GM12878 (cell line): ENCODE results near the gene IRF6.

ENCODE experiments used
- CTCF ChIP-seq, 3 experiments: IDR thresholded peaks in 2 of 3; conservative IDR thresholded peaks in 1 of 3; 2 replicates each; pipeline ENCODE4 v1.5.1; 2011; ENCODE audit warnings: low read depth in 3 of 3, low read length in 3 of 3, mild to moderate bottlenecking in 3 of 3, control low read depth in 2 of 3, moderate library complexity in 2 of 3, inconsistent platforms in 1 of 3, mixed read lengths in 1 of 3; ENCODE audit not compliant: control insufficient read depth in 2 of 3, insufficient read depth in 1 of 3; ENCODE audit errors: extremely low read depth in 1 of 3
- EP300 ChIP-seq, 2 experiments: fragments of 150-350 bp in 1 of 2; IDR thresholded peaks; 2 replicates each; pipeline ENCODE4 v1.6.1; 2011 to 2012; ENCODE audit warnings: low read depth in 2 of 2, low read length in 2 of 2, borderline replicate concordance in 1 of 2, improper control_type of control experiment in 1 of 2, inconsistent platforms in 1 of 2; ENCODE audit not compliant: control insufficient read depth in 1 of 2
- POLR2A ChIP-seq: IDR thresholded peaks from 2 replicates; pipeline ENCODE4 v1.6.1; 2011; ENCODE audit warnings: low read depth, mild to moderate bottlenecking, low read length
- ZNF687 ChIP-seq: fragments of 450-650 bp; IDR thresholded peaks from 2 replicates; pipeline ENCODE4 v1.6.1; 2017; ENCODE audit warnings: mild to moderate bottlenecking, moderate library complexity
- ZZZ3 ChIP-seq: IDR thresholded peaks from 2 replicates; pipeline ENCODE4 v1.6.1; 2011; ENCODE audit warnings: low read depth; ENCODE audit not compliant: control insufficient read depth, insufficient read length
- TF ChIP-seq, protein P1 (sequence below): fragments of 450-650 bp; IDR thresholded peaks from 2 replicates; pipeline ENCODE4 v1.6.1; 2017; ENCODE audit warnings: mild to moderate bottlenecking
- TF ChIP-seq, protein P2 (sequence below): IDR thresholded peaks from 2 replicates; pipeline ENCODE4 v1.6.1; 2012; ENCODE audit warnings: low read depth, low read length, improper control_type of control experiment

GRCh38 chr1:209761011-209761635 is 44.8 kb downstream of the IRF6 start:
- no peak for TF ChIP-seq ZNF687
- TF ChIP-seq, protein P1, sequence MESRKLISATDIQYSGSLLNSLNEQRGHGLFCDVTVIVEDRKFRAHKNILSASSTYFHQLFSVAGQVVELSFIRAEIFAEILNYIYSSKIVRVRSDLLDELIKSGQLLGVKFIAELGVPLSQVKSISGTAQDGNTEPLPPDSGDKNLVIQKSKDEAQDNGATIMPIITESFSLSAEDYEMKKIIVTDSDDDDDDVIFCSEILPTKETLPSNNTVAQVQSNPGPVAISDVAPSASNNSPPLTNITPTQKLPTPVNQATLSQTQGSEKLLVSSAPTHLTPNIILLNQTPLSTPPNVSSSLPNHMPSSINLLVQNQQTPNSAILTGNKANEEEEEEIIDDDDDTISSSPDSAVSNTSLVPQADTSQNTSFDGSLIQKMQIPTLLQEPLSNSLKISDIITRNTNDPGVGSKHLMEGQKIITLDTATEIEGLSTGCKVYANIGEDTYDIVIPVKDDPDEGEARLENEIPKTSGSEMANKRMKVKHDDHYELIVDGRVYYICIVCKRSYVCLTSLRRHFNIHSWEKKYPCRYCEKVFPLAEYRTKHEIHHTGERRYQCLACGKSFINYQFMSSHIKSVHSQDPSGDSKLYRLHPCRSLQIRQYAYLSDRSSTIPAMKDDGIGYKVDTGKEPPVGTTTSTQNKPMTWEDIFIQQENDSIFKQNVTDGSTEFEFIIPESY = no peak
- TF ChIP-seq, protein P2, sequence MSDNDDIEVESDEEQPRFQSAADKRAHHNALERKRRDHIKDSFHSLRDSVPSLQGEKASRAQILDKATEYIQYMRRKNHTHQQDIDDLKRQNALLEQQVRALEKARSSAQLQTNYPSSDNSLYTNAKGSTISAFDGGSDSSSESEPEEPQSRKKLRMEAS = no peak
- TF ChIP-seq CTCF (IDR thresholded peaks at IDR 0.05 in 2 of 3, conservative IDR thresholded peaks at IDR 0.05 in 1 of 3; ENCODE audit: control insufficient read depth in 2 of 3, extremely low read depth in 1 of 3, insufficient read depth in 1 of 3, low read depth in 3 of 3, low read length in 3 of 3) = no peak
- no peak for TF ChIP-seq ZZZ3
- TF ChIP-seq EP300 (IDR thresholded peaks at IDR 0.05; ENCODE audit: borderline replicate concordance in 1 of 2, control insufficient read depth in 1 of 2, low read depth in 2 of 2, low read length in 2 of 2) = no peak
- TF ChIP-seq POLR2A = no peak
